Omental fat pad (tissue), 4 donors: ENCODE results near the gene NID2. TPM values are rescaled to one million over a fixed set of nuclear protein-coding genes. Genes with fewer than 3 reads are reported as not detected.

Experiments used
- ATAC-seq: fragments of 150-250 bp; one replicate; pipeline ENCODE4 v1.9.1; 2016; ENCODE audit warnings: mild to moderate bottlenecking, moderate library complexity; ENCODE audit not compliant: low FRiP score
- DNase-seq: peaks from one replicate; pipeline ENCODE4 v3.0.0-alpha.2; 2019; ENCODE audit warnings: low spot score
- total RNA-seq, 4 donors: library from RNA; depleted of rRNA; stranded (reverse); fragments of >200 nt; gene quantifications; one replicate each; pipeline ENCODE4 v1.1.0, GENCODE V29; 2016
- TF ChIP-seq, protein P1 (sequence below), 3 donors: fragments of 450-650 bp; IDR thresholded peaks; one replicate each; pipeline ENCODE4 v1.5.1; 2016 to 2017; ENCODE audit warnings: antibody characterized with exemption in 3 of 3, mild to moderate bottlenecking in 3 of 3, moderate library complexity in 2 of 3

Gene NID2
- total RNA-seq, 4 donors from 2014 or later = 33.3 to 67.0 (median 45.4) TPM

DNA sequence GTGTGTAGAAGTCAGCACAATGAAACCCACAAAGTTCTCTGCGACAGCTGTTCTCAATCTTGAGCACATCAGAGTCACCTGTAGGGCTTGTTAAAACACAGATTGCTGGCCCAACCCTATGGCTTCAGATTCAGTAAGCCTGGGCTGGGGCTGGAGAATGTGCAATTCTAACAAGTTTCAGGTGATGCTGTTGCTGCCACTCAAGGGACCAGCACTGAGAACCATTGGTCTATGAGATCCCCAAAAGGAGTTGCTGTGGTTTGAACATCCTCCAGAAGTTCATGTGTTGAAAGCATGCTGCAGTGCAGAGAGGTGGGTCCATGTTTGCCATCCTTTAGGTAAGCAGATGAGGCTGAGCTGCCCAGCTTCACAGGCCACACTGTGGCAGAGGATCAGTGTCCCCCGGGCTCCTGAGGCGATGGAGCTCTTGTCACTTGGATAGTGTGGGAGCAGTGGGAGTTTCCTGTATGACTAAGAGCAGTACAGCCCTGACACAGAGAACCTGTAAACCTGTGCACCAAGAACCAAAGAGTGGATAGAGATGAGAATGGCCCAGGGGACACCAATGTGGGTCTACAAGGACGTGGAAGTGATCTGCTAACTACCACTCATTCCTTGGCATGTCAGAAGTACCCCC, 87.5 kb downstream of the NID2 start:
- ATAC-seq = no peak

DNA sequence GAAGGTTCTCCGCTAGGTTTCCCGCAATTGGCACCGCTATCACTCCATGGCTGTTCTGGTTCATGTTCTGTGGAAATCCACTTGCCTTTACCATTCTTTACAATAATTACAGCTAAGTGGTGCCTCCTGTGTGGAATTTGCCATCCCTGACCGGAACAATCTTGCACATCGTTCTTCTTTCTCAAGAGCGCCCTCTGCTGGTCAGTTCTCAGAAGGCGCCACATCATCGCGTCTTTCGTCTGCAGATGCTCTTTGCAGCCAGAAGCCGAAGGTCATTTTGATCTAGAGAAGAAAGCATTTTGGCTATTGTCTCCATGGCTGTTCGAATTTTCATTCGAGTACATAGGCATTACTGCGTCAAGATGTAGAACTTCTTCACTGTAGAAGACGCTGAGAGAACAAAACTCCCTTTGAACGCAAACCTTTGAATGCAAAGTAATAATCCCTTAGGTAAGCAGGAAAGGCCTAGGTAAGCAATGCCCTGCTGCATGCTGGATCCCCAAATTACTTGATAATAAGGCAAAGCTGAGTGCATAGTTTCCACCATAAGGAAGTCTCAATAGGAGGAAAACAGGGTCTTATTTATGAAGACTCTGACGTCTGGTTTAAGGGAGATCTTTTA, 89.7 kb downstream of the NID2 start:
- ATAC-seq = peak; percentile 63
- TF ChIP-seq, protein P1, sequence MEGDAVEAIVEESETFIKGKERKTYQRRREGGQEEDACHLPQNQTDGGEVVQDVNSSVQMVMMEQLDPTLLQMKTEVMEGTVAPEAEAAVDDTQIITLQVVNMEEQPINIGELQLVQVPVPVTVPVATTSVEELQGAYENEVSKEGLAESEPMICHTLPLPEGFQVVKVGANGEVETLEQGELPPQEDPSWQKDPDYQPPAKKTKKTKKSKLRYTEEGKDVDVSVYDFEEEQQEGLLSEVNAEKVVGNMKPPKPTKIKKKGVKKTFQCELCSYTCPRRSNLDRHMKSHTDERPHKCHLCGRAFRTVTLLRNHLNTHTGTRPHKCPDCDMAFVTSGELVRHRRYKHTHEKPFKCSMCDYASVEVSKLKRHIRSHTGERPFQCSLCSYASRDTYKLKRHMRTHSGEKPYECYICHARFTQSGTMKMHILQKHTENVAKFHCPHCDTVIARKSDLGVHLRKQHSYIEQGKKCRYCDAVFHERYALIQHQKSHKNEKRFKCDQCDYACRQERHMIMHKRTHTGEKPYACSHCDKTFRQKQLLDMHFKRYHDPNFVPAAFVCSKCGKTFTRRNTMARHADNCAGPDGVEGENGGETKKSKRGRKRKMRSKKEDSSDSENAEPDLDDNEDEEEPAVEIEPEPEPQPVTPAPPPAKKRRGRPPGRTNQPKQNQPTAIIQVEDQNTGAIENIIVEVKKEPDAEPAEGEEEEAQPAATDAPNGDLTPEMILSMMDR (IDR thresholded peaks at IDR 0.05) = peak in 2 of 3 donors; percentile 61 to 62
- peak; percentile 95 for DNase-seq

More for the DNA sequence above, 87.5 kb downstream of the NID2 start:
- no peak for DNase-seq
- TF ChIP-seq, protein P1 (IDR thresholded peaks at IDR 0.05) = no peak

DNA sequence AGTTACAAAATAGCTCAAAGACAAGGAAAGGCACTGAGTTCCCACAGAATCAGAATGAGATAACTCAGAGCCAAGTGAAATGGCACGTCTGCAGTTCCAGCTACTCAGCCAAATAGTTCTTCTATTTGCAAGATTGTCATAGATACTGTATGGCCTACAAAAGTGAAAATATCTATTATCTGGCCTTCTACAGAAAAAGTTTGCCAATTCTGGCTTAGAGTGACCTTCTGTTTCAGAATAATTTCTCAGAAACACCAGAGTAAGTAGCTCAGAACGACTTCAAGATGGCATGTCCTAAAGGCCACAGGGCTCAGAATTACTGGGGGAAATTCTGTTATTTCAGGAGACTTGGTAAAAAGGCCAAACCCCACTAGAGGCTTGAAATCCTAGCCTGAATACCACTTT, 90.2 kb downstream of the NID2 start:
- no peak for DNase-seq
- TF ChIP-seq, protein P1 (IDR thresholded peaks at IDR 0.05) = no peak
- ATAC-seq = no peak

DNA sequence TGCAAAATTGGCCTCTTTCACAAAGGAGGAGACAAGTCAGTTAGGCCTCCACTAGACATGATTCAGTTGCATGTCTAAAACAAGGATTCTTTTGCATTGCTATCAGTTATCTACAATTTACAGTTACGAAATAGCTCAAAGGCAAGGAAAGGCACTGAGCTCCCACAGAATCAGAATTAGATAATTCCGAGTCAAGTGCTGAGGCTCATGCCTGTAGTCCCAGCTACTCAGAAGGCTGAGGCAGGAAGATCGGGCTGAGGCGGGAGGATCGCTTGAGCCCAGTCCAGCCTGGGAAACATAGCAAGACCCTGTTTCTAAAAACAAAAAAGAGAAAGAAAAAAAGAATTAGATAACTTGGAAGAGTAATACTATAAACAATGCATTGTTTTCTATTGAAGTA, 91.8 kb downstream of the NID2 start:
- DNase-seq (no peak), ATAC-seq (no peak)
- TF ChIP-seq, protein P1 (IDR thresholded peaks at IDR 0.05) = no peak

DNA sequence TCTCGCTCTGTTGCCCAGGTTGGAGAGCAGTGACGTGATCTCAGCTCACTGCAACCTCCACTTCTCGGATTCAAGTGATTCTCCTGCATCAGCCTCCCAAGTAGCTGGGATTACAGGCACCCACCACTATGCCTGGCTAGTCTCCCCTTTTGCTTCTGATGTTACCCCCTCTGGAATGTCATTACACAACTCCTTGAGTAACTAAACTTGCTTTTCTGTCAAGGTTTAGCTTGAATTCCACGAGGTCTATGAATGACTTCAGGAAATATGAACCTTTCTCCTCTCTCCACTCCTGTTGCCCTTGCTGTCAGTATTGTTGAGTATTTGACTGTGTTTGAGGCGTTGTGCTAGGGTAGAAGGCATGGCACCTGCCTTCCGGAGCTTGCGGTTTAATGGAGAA, 96.3 kb downstream of the NID2 start:
- TF ChIP-seq, protein P1 (IDR thresholded peaks at IDR 0.05) = no peak
- DNase-seq (no peak), ATAC-seq (no peak)

DNA sequence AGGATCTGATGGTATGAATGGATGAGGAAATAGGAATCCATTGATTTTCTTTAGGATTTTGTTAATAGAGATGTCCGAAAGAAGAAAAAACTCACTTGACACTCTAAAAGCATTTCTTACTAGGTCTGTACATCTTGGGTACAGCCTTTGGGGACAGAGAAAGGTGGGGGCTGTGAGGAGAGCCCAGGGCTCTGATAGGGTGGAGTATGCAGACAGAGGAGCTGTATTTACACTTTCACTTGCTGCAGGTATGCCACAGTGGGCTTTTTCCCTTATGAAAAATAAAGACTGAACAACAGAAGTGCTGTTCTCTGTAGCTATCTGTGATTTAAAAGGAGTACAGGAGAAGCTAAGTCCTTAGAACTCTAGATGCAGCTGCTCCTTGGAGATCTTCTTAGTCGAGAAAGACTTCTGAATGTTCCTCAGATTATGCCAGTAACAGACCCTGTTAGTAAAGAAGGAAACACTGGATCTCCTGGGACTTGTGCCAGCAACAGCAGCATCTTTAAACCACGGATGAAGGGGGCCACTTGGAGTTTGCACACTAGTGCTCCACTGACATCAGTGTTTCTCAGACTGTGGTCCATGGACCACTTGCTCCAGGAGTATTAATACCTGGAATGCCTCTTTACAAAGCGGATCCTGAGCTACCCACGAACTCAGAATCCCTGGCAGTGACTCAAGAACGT, 98.9 kb downstream of the NID2 start:
- ATAC-seq = no peak
- DNase-seq = no peak
- TF ChIP-seq, protein P1 (IDR thresholded peaks at IDR 0.05) = no peak
